HG03565 (cell line): ENCODE measurements around the gene GFOD1.
"Not testable (repeated sequence)": the region's sequence is repeated elsewhere in the genome, so short reads cannot be mapped to it uniquely, and the experiment has no call there.

ENCODE experiments used
- ATAC-seq: cut with Tn5 transposase; IDR thresholded peaks from one replicate; pipeline ENCODE4 v1.9.1; 2021; ENCODE audit warnings: mild to moderate bottlenecking, moderate library complexity; ENCODE audit not compliant: unreplicated experiment

The GFOD1 gene

DNA sequence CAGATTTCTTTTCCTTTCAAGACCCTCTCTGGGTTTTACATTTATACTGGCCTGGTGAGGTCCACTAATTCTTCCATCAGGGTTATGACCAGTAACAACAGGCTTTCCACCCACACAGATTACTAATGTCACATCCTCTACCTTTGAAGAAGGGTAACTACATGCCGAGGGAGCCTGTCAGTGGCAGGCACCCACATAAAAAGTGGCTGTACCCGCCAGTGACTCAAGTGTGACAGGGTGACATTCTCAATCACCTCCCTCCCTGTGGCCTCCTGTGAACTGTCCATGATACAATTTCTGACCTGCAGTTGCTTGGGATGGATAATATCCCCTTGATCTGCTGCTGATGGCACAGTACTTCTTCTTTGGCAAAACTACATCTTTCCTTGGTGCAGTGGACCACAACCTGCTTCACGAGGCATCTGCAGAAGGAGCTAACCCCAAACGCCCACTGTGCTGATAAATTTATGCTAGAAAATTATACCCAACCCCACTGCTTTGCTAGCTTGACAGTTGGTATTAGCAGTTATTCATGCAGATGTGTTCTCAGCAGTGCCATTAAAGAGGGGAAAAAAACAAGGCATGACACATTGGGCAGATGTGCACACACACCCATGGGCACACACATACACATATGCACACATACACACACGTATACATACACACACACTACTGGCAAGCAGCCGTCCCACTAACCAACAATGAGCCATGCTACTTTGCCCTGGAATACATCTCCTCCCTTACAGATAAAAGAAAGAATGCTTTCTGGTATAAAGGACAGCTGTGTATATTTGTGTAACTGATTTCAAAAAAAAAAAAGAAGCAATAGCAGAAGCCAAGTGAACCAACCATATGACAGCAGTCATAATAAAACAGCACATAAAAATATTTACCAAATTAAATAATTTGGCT is 20.8 kb downstream of the GFOD1 start:
- ATAC-seq = no peak

DNA sequence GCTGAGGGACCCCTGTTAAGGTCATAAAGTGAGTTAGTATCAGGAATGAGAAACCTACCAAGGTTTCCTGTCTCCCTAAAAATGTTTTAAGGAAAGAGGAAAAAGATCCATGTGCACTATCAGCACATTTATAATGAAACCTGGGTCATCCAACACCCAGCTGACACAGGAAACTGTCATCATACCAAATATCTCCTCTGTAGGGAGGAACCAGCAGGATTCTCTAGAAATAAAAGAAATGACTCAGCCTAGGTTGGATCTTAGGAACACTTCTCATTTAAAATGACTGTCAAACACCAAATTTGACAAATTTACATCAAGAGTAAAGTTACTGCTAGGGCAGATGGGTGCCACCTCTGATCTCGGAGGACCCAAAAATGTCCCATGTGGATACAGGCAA is 21.7 kb downstream of the GFOD1 start:
- no peak for ATAC-seq

DNA sequence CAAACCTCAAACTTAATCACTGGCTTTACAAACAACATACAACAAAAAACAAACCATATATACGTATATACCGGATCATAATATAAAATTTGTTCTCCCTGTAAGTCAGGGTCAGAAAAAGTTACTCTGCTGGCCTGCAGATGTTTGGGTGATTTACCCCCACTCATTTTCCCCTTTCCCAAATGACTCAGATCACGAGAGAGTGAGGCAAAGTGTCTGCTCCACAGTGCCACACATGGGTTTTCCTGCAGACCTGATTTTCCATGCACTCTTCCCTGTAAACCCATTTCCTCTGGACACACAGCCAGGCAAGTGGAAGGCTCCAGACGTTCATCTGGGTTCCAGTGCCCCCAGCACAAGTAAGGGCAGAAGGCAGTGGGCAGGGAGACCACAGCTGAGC is 23.5 kb downstream of the GFOD1 start:
- no peak for ATAC-seq

DNA sequence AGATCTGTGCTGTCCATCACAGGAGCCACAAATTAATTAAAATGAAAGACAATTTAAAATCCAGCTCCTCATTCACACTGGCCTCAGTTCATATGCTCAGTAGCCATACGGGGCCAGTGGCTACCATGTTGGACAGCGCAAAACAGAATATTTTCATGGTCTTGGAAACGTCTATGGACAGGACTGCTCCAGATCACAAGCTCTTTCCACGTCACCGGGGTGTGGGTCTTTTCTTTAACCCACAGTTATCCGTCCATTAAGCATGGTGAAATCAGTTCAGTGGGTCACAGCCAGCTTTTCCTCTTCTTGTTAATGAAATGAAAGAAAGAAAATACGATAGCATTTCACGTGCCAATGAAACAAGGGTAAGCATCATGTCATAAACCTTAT is 24.1 kb downstream of the GFOD1 start:
- no peak for ATAC-seq

DNA sequence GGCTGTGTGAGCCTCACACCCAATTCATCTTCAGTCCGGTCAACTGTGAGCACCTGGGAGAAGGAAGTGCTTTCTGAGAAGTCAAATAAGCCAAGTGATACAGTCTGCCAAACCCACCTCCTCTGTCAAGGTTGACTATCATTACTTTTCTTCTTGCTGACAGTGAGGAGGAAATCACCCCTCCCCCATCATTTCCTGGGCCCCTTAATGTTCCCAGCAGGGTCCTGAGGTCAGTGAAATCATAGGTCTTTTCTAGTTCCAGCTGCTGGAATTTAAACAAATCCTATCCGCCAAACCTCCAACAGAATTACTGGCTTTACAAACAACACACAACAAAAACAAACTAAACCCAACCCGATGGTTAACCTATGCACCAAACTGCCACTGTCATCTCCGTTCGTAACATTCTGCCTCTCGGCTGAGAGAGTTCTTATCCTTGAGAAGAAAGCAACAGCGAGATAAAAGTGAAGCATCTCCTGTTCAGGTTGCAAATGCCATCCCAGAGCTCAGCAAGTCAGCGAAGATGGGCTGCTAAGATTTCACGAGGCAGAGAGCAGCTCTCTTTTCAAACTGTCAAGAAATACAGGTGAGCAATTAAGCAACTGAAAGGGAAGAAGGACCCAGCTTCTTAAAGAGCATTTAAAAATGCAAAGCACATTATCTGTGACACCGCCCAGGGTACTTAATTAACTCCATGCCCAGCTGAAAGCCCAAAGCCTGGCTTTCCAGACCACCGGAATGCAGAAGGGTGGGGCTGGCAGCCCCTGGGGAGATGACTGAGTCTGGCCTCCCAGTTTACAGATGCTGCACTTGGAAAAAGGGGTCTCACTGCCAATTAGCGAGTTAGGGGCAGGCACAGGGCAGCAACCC is 24.7 kb downstream of the GFOD1 start:
- no peak for ATAC-seq

DNA sequence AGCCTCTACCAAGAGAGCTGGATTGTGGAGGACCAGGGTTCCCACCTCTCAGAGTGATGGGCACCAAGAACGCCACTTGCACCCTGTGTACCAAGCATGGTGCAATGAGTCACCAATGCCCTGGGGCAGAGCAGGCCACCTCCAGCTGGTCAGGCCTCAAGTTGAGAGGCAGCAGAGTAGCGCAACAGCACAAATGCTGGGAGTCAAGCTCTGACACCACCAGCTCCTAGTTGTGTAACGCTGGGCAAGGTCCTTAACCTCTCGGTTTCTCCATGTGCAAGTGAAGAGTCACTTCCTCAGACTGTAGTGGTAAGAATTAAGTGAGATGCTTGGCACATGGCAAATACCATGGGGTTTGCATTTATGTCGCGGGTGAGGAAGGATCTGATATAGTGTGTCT is 25.6 kb downstream of the GFOD1 start:
- no peak for ATAC-seq

DNA sequence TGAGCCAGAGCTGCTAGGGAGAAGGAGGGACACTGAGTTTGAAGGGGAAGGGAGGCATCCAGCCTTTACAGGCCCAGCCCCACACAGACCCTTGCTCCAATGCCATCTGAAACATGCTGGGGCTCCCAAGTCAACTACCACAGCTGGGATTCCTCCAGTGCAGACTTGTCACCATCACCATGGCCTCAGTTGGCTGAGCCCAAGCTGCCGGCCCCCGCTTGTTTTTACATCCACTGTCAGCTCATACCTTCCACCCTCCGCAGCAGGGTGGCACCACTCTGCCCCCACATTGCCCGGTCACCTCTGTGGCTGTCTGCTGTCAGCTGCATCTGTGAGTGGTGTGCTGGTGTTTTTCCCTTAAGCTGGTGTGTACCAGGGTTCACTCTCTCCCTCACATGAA is 26.1 kb downstream of the GFOD1 start:
- ATAC-seq = no peak

DNA sequence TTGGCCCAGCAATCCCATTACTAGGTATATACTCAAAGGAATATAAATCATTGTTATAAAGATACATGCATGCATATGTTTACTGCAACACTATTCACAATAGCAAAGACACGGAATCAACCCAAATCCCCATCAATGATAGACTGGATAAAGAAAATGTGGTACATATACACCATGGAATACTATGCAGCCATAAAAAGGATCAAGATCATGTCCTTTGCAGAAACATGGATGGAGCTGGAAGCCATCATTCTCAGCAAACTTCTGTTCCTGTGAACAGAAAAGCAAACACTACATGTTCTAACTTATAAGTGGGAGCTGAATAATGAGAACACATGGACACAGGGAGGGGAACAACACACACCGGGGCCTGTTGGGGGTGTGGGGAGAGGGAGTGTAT is 27.1 kb downstream of the GFOD1 start:
- ATAC-seq = not testable (repeated sequence)

DNA sequence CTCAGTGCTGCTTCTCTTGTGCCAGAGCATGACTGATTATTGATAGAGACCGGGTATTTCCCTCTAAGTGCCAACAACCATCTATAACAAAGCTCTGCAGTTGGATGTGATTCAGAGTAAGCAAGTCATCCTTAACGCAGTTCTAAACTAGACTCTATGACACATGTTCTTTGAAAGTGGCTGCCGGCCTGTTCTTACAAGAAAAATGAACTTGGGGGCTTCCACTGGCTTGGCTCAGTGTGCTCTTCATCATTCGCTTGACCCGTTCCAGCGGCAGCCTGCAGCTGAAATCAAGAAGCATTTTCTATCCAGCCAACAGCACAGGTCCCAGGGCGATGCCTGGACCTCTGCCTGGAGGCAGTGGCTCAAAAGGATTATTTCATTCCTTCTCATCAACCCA is 29.8 kb downstream of the GFOD1 start:
- no peak for ATAC-seq

DNA sequence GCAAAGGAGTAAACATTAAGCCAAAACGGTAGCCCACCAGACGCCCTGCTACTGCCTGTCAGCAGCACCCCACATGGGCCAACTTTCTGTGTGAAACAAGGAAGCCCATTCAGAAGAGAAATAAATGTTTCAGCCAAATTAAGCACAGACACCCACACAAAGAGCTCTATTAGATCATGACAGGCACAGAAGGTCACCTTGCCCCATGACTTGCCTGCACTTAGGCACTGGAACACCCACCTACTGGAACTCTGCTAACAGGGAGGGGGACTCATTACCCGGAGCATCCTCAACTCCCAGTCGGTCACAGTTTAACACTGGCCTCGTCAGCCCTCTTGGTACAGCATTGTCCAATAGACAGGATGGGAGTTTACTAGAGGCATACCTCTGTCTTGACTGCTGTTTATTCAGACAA is 31.8 kb downstream of the GFOD1 start:
- no peak for ATAC-seq

DNA sequence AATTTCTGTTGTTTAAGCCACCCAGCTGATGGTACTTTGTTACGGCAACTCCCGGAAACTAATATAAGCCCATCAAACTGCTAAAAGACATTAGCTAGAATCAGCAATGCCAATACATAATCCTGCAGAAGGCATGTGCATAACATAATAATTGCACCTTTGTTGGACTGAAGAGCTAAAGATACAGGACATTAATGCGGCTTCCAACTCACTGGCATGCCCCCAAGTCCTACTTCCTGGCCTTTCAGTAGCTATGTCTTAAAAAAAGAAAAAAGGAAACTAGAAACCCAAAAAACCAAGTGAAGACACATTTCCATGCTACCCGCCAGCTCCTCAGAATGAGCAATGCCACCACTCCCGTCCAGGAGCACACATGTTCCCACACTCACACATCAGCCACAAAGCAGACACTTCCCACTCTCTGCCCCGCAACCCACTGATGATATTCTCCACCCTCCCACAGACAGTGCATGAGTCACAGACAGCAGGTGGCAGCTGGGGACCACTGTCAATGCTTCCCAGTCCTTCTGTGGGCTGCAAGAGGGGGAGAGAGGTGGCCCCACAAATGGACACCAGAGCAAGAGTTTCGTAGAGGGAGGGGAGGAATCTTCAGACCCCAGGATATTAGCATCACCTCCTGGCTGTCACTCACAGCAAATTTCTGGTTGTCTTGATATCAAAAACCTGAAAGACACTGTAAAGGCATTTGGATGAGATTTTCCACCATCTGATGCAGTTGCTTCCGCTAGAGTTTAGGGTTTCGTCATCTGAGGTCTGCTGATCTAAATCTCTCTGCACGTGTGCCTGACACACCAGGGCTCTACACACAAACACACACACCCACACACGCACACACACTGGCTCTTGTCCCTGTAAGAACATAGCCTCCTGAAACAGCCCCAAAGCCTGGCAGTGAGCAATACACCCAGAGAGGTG is 32.8 kb downstream of the GFOD1 start:
- ATAC-seq = no peak

DNA sequence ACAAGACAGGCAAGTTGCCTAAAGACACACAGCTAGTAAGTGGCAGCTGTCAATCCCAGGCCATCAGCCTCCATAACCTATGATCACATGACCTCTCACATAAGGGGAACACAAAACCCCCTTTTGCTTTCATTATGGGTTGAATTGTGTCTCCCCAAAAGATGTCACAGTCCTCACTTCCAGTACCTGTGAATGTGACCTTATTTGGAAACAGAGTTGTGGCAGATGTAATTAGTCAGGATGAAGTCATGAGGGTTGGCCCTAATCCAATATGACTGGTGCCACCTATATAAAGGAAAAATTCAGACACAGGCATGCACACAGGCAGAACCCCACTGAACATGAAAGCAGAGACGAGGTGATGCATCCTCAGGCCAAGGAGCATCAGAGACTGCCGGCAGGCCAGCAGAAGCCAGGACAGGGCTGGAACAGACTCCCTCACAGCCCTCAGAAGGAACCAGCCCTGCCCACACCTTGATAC is 33.6 kb downstream of the GFOD1 start:
- no peak for ATAC-seq

DNA sequence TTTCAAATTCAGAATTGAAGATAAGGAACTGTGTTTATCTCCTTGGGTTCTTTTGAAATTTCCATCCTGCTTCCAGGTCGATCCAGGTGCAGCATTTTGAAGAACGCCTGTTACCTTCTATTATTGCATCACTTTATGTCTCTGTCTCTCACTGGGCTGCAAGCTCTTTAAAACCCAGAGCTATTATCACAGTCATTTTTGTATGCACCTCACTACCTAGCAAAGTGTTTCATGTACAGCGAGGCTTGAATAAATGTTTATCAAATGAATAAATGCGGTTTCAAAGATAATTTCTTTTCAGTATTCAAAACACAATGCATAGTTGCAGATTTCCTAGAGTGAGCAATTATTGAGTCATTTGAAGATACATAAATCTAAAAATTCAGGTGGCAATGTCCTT is 34.2 kb downstream of the GFOD1 start:
- no peak for ATAC-seq

DNA sequence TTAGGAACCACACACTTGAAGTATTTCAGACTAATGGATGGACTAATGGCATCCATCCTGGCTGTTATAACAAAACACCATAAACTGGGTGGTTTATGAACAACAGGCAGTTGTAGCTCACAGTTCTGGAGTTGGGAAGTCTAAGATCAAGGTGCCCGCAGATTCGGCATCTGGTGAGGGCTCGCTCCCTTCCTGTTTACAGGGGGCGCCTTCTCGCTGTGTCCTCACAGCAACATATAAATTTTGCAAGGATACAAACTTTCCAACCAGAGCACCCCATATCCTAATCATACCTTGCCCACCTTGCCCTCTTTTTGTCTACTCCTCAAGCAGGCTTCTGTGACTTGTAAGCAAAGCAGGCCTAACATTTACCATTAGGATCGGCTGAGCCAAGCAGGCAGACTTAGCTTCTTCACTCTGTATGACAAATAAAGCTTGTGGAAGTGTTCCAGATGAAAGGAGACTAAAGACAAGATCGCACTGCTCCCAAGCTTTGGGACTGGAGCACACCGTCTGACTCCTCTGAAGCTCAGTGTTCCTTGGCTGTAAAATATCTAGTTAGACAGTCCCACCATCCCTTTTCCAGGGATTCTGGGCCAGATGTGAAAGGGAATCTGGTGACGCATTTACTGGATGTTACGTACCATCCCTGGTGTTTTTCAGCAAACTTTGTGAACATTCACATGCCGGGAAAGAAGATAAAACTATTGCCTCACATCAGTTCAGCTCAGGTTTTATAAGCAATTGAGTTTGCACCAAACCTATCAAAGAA is 34.9 kb downstream of the GFOD1 start:
- no peak for ATAC-seq

DNA sequence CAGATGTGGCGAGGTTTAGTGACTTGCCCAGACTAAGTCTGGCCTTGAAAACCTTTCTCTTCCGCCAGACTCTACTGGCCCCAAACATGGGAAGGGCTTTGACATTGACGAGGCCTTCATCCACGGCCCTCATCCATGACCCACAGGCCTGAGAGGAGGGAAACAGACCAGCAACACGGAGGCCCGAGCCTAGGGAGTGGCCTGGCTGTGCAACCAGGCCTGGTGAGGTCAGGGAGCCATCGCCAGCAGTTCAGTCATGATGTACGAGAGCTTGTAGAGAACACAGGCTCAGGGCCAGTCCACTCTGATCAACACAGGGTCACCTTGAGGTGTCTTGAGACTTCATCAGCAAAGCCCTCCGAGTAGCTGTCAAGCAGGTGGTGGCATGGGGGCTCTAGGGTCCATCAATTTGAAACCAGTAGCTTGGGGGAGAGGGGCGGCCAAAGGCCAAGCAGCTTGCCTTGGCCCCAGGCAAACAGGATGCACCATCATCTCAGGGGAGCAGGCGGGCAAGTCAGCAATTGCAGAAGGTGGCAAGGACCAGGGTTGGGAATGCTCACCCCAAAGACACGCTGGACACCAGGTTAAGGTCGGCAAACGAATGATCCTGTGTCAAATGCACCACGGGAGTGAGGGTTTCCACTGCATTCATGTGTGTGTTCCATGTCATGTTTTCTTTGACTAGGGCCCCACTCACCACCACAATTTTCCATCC is 36.1 kb downstream of the GFOD1 start:
- no peak for ATAC-seq

DNA sequence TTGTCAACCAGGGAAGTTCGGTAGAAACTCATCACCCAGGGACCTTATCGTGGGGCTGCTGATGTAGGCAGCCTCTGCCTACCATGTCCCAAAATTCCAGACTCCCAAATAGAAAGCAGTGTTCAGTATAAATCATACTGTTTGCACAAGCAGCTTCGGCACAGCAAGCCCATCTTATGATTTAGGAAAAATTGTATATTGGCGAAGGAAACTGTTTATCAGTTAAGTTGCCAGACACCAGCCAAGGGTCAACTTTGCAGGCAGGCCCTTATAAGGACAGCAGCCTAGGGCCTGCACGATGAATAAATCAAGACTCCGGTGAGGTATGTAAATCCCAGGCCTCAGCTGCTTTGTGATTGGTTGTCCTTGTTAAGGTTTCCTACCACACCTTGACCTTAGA is 36.8 kb downstream of the GFOD1 start:
- no peak for ATAC-seq

DNA sequence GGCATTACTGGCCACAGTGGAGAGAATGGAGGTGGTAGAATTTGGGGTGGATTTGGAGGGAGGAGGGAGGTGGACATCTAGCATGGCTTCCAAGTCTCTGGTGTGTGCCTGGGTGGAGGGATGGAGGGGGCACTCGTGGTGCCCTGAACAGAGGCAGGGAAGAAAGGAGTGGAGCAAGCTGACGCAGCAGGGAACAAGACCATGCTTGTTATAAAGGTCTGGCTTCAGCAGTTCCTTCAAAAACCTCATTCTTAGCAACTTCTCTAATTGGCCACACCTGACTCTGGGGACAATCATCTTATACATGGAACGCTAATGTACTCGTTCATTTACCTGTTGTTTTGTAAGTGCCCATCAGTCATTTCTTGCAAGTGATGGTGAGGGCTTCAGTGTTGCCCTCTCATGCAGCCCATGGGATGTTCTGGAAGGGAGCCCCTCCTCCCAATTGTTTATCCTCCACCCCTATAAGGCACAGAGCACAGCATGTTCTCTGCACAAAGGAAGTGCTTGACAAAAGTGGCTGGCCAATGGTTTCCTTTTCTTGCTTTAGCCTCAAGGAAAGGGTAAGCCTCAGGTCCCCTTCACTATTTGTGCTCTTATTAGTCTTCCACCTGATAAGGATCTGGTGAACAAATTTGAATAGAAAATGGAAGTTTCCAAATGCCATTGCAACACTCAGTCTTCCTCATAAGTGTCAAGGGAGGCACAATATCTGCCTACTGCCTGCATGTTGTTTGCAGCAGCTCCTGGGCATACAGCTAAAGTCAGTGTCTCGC is 39.3 kb downstream of the GFOD1 start:
- no peak for ATAC-seq

DNA sequence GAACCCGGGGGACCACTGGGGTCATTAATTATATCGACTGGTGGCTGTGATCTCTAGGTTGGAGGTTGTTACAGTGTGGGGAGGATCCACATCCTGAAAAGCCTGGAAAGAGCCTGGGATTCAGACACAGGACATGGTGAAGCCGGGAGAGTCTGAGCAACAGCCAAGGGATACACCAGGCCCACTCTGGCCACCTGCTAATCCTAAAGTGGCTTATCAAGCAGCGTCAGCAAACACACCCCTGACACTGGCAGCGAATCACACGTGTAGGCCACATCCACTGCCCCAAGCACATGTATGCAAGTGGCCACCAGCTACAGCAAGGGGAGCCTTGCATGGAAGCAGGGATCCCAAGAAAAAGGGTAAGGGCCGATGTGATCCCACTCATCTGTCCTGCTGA is 41.0 kb downstream of the GFOD1 start:
- no peak for ATAC-seq

DNA sequence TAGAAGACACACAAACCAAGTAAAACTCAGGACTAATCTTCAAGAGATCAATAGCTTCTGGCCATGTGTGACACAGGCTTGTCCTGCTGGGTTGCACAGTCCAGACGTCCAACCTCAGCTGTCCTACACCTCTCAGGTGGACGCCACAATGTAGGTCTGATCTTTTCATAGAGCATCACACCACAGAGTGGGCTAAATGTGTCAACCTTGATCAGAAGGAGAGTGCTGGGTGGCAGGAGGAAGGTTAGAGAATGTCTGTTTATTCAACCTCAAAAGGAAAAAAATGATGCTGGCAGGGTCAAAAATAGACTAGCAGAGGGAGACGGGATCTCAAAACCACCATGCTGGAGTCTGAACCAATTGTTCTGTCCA is 41.7 kb downstream of the GFOD1 start:
- ATAC-seq = no peak
